WTC11 (cell line): Measurements from ENCODE around the gene CACNA2D1. TPM values are rescaled to one million over a fixed set of nuclear protein-coding genes. Genes with fewer than 3 reads are reported as not detected.

Experiments used
- ATAC-seq: fragments of 200-7000 bp; cut with Tn5 transposase; 2 replicates; pipeline ENCODE4 v1.10.0; 2021; ENCODE audit warnings: mild to moderate bottlenecking, moderate library complexity
- CTCF ChIA-PET: fragments of 300-600 bp; sonication (Branson Sonifier 250); formaldehyde crosslinking; loops from one replicate; lab custom pipeline; 2021; ENCODE audit warnings: antibody characterized with exemption; lab: Charles Lee
- POLR2A ChIA-PET: fragments of 350-600 bp; sonication (Branson Sonifier 250); formaldehyde crosslinking; loops from one replicate; lab custom pipeline; 2021; ENCODE audit warnings: antibody characterized with exemption; lab: Charles Lee
- DNase-seq: peaks from one replicate; pipeline ENCODE4 v3.0.0; 2021; ENCODE audit warnings: low spot score
- H3K27ac Mint-ChIP-seq: 2 replicates; pipeline ENCODE4 v1.8.0; 2021; ENCODE audit warnings: mixed read lengths
- H3K27me3 Mint-ChIP-seq: 2 replicates; pipeline ENCODE4 v1.8.0; 2021; ENCODE audit warnings: low read depth, mild to moderate bottlenecking, moderate library complexity, mixed read lengths
- H3K36me3 Mint-ChIP-seq: 2 replicates; pipeline ENCODE4 v1.8.0; 2021; ENCODE audit warnings: mixed read lengths
- H3K4me1 Mint-ChIP-seq: 2 replicates; pipeline ENCODE4 v1.8.0; 2022; ENCODE audit warnings: mixed read lengths
- H3K4me3 Mint-ChIP-seq: 2 replicates; pipeline ENCODE4 v1.8.0; 2021; ENCODE audit warnings: mild to moderate bottlenecking, moderate library complexity, mixed read lengths
- H3K9me3 Mint-ChIP-seq: 2 replicates; pipeline ENCODE4 v1.8.0; 2021; ENCODE audit warnings: mixed read lengths
- KAT7 ChIP-seq: sonication (generic); formaldehyde crosslinking; IDR thresholded peaks from 2 replicates; pipeline ENCODE4 v1.8.1; 2023; ENCODE audit warnings: missing genetic modification reagents, mild to moderate bottlenecking, borderline replicate concordance
- NR1H2 ChIP-seq: sonication (generic); formaldehyde crosslinking; IDR thresholded peaks from 2 replicates; pipeline ENCODE4 v1.9.0; 2021; ENCODE audit warnings: mild to moderate bottlenecking, moderate library complexity, missing genetic modification reagents
- OVOL2 ChIP-seq: fragments of 250-450 bp; sonication (Bioruptor Pico); IDR thresholded peaks from 2 replicates; pipeline ENCODE4 v1.9.0; 2021; ENCODE audit warnings: mild to moderate bottlenecking, borderline replicate concordance
- RELA ChIP-seq: sonication (generic); formaldehyde crosslinking; IDR thresholded peaks from 2 replicates; pipeline ENCODE4 v1.8.1; 2022; ENCODE audit warnings: missing genetic modification reagents, mild to moderate bottlenecking, borderline replicate concordance
- SOX15 ChIP-seq: fragments of 250-450 bp; sonication (Bioruptor Pico); IDR thresholded peaks from 2 replicates; pipeline ENCODE4 v1.9.0; 2021; ENCODE audit warnings: mild to moderate bottlenecking
- TEAD4 ChIP-seq: sonication (generic); formaldehyde crosslinking; IDR thresholded peaks from 2 replicates; pipeline ENCODE4 v1.8.0; 2022; ENCODE audit warnings: mild to moderate bottlenecking, missing genetic modification reagents
- TP53 ChIP-seq: sonication (generic); formaldehyde crosslinking; IDR thresholded peaks from 2 replicates; pipeline ENCODE4 v1.8.1; 2023; ENCODE audit warnings: mild to moderate bottlenecking, missing genetic modification reagents
- ZNF263 ChIP-seq: sonication (generic); formaldehyde crosslinking; IDR thresholded peaks from 2 replicates; pipeline ENCODE4 v1.8.1; 2022; ENCODE audit warnings: low read depth, mild to moderate bottlenecking, moderate library complexity, missing genetic modification reagents
- total RNA-seq: library from RNA; stranded (reverse); gene quantifications from 3 replicates; pipeline ENCODE4 v1.2.3, GENCODE V29; 2021
- TF ChIP-seq, protein P1 (sequence below): sonication (generic); formaldehyde crosslinking; IDR thresholded peaks from 2 replicates; pipeline ENCODE4 v1.8.1; 2023; ENCODE audit warnings: mild to moderate bottlenecking, missing genetic modification reagents, moderate library complexity
- TF ChIP-seq, protein P2 (sequence below): sonication (generic); formaldehyde crosslinking; IDR thresholded peaks from 2 replicates; pipeline ENCODE4 v1.8.0; 2023; ENCODE audit warnings: mild to moderate bottlenecking, missing genetic modification reagents
- TF ChIP-seq, protein P3 (sequence below): sonication (generic); formaldehyde crosslinking; IDR thresholded peaks from 2 replicates; pipeline ENCODE4 v1.8.1; 2022; ENCODE audit warnings: low read depth, mild to moderate bottlenecking, moderate library complexity, missing genetic modification reagents, borderline replicate concordance
- TF ChIP-seq, protein P4 (sequence below): sonication (generic); formaldehyde crosslinking; IDR thresholded peaks from 2 replicates; pipeline ENCODE4 v1.8.1; 2023; ENCODE audit warnings: mild to moderate bottlenecking, missing genetic modification reagents, moderate library complexity
- TF ChIP-seq, protein P5 (sequence below): sonication (generic); formaldehyde crosslinking; IDR thresholded peaks from 2 replicates; pipeline ENCODE4 v1.8.1; 2022; ENCODE audit warnings: missing genetic modification reagents, borderline replicate concordance
- TF ChIP-seq, protein P6 (sequence below): sonication (generic); formaldehyde crosslinking; IDR thresholded peaks from 2 replicates; pipeline ENCODE4 v1.8.1; 2022; ENCODE audit warnings: low read depth, missing genetic modification reagents, borderline replicate concordance
- TF ChIP-seq, protein P7 (sequence below): sonication (generic); formaldehyde crosslinking; IDR thresholded peaks from 2 replicates; pipeline ENCODE4 v1.8.1; 2023; ENCODE audit warnings: mild to moderate bottlenecking, moderate library complexity, missing genetic modification reagents
- TF ChIP-seq, protein P8 (sequence below): fragments of 200-600 bp; IDR thresholded peaks from 2 replicates; pipeline ENCODE4 v1.8.0; 2022; ENCODE audit warnings: antibody characterized with exemption
- TF ChIP-seq, protein P9 (sequence below): fragments of 250-450 bp; sonication (Bioruptor Pico); IDR thresholded peaks from 2 replicates; pipeline ENCODE4 v1.9.0; 2021; ENCODE audit warnings: mild to moderate bottlenecking
- TF ChIP-seq, protein P10 (sequence below): sonication (generic); formaldehyde crosslinking; IDR thresholded peaks from 2 replicates; pipeline ENCODE4 v1.8.0; 2022; ENCODE audit warnings: mild to moderate bottlenecking, missing genetic modification reagents

The CACNA2D1 gene
- total RNA-seq, 1 experiment from 2014 or later, result 33.3 TPM

DNA sequence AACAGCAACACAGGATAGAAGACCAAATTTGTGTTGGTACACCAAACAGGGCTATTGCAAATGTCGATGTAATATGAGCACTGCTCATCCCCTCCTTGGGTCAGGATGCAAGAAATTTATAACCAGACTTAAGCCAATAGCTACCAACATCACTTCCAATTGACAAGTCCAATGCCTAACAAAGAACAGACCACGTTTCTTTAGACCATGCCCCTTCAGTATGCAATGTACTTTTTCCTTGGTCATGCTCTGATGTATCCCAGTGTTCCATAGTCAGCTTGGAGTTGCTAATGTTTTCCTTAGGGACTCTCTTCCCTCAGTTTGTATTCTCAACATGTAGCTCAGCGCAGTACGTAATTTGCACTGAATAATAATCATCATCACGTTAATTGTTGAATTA is 7.8 kb downstream of the CACNA2D1 start:
- no peak for DNase-seq
- Mint-ChIP-seq H3K4me1 (peaks cover 23% of the 10 kb centered on the region), H3K27me3 (no peaks in the 10 kb centered on the region), H3K4me3 (no peak overlapping the region), H3K27ac (no peak overlapping the region), H3K9me3 (no peaks in the 10 kb centered on the region), H3K36me3 (no peaks in the 10 kb centered on the region)
- no peak for ATAC-seq
- POLR2A ChIA-PET, result no interaction called here
- CTCF ChIA-PET, result no interaction called here
- TF ChIP-seq, protein P1, sequence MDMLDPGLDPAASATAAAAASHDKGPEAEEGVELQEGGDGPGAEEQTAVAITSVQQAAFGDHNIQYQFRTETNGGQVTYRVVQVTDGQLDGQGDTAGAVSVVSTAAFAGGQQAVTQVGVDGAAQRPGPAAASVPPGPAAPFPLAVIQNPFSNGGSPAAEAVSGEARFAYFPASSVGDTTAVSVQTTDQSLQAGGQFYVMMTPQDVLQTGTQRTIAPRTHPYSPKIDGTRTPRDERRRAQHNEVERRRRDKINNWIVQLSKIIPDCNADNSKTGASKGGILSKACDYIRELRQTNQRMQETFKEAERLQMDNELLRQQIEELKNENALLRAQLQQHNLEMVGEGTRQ, result no peak
- TF ChIP-seq RELA (CRISPR knock-in tag) (no peak), TEAD4 (CRISPR knock-in tag) (no peak), TP53 (CRISPR knock-in tag) (no peak), KAT7 (no peak), SOX15 (CRISPR knock-in tag) (no peak), ZNF263 (CRISPR knock-in tag) (no peak), OVOL2 (no peak), NR1H2 (CRISPR knock-in tag) (no peak)
- TF ChIP-seq, protein P2, sequence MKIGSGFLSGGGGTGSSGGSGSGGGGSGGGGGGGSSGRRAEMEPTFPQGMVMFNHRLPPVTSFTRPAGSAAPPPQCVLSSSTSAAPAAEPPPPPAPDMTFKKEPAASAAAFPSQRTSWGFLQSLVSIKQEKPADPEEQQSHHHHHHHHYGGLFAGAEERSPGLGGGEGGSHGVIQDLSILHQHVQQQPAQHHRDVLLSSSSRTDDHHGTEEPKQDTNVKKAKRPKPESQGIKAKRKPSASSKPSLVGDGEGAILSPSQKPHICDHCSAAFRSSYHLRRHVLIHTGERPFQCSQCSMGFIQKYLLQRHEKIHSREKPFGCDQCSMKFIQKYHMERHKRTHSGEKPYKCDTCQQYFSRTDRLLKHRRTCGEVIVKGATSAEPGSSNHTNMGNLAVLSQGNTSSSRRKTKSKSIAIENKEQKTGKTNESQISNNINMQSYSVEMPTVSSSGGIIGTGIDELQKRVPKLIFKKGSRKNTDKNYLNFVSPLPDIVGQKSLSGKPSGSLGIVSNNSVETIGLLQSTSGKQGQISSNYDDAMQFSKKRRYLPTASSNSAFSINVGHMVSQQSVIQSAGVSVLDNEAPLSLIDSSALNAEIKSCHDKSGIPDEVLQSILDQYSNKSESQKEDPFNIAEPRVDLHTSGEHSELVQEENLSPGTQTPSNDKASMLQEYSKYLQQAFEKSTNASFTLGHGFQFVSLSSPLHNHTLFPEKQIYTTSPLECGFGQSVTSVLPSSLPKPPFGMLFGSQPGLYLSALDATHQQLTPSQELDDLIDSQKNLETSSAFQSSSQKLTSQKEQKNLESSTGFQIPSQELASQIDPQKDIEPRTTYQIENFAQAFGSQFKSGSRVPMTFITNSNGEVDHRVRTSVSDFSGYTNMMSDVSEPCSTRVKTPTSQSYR (CRISPR knock-in tag), result no peak
- TF ChIP-seq, protein P3, sequence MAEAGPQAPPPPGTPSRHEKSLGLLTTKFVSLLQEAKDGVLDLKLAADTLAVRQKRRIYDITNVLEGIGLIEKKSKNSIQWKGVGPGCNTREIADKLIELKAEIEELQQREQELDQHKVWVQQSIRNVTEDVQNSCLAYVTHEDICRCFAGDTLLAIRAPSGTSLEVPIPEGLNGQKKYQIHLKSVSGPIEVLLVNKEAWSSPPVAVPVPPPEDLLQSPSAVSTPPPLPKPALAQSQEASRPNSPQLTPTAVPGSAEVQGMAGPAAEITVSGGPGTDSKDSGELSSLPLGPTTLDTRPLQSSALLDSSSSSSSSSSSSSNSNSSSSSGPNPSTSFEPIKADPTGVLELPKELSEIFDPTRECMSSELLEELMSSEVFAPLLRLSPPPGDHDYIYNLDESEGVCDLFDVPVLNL (CRISPR knock-in tag), result no peak
- TF ChIP-seq, protein P4, sequence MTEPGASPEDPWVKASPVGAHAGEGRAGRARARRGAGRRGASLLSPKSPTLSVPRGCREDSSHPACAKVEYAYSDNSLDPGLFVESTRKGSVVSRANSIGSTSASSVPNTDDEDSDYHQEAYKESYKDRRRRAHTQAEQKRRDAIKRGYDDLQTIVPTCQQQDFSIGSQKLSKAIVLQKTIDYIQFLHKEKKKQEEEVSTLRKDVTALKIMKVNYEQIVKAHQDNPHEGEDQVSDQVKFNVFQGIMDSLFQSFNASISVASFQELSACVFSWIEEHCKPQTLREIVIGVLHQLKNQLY, result no peak
- TF ChIP-seq, protein P5, sequence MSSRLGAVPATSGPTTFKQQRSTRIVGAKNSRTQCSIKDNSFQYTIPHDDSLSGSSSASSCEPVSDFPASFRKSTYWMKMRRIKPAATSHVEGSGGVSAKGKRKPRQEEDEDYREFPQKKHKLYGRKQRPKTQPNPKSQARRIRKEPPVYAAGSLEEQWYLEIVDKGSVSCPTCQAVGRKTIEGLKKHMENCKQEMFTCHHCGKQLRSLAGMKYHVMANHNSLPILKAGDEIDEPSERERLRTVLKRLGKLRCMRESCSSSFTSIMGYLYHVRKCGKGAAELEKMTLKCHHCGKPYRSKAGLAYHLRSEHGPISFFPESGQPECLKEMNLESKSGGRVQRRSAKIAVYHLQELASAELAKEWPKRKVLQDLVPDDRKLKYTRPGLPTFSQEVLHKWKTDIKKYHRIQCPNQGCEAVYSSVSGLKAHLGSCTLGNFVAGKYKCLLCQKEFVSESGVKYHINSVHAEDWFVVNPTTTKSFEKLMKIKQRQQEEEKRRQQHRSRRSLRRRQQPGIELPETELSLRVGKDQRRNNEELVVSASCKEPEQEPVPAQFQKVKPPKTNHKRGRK (CRISPR knock-in tag), result no peak
- TF ChIP-seq, protein P6, sequence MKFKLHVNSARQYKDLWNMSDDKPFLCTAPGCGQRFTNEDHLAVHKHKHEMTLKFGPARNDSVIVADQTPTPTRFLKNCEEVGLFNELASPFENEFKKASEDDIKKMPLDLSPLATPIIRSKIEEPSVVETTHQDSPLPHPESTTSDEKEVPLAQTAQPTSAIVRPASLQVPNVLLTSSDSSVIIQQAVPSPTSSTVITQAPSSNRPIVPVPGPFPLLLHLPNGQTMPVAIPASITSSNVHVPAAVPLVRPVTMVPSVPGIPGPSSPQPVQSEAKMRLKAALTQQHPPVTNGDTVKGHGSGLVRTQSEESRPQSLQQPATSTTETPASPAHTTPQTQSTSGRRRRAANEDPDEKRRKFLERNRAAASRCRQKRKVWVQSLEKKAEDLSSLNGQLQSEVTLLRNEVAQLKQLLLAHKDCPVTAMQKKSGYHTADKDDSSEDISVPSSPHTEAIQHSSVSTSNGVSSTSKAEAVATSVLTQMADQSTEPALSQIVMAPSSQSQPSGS, result no peak
- TF ChIP-seq, protein P7, sequence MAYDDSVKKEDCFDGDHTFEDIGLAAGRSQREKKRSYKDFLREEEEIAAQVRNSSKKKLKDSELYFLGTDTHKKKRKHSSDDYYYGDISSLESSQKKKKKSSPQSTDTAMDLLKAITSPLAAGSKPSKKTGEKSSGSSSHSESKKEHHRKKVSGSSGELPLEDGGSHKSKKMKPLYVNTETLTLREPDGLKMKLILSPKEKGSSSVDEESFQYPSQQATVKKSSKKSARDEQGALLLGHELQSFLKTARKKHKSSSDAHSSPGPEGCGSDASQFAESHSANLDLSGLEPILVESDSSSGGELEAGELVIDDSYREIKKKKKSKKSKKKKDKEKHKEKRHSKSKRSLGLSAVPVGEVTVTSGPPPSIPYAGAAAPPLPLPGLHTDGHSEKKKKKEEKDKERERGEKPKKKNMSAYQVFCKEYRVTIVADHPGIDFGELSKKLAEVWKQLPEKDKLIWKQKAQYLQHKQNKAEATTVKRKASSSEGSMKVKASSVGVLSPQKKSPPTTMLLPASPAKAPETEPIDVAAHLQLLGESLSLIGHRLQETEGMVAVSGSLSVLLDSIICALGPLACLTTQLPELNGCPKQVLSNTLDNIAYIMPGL (CRISPR knock-in tag), result no peak
- TF ChIP-seq, protein P8, sequence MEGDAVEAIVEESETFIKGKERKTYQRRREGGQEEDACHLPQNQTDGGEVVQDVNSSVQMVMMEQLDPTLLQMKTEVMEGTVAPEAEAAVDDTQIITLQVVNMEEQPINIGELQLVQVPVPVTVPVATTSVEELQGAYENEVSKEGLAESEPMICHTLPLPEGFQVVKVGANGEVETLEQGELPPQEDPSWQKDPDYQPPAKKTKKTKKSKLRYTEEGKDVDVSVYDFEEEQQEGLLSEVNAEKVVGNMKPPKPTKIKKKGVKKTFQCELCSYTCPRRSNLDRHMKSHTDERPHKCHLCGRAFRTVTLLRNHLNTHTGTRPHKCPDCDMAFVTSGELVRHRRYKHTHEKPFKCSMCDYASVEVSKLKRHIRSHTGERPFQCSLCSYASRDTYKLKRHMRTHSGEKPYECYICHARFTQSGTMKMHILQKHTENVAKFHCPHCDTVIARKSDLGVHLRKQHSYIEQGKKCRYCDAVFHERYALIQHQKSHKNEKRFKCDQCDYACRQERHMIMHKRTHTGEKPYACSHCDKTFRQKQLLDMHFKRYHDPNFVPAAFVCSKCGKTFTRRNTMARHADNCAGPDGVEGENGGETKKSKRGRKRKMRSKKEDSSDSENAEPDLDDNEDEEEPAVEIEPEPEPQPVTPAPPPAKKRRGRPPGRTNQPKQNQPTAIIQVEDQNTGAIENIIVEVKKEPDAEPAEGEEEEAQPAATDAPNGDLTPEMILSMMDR, result no peak
- TF ChIP-seq, protein P9, sequence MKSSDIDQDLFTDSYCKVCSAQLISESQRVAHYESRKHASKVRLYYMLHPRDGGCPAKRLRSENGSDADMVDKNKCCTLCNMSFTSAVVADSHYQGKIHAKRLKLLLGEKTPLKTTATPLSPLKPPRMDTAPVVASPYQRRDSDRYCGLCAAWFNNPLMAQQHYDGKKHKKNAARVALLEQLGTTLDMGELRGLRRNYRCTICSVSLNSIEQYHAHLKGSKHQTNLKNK (CRISPR knock-in tag), result no peak
- TF ChIP-seq, protein P10, sequence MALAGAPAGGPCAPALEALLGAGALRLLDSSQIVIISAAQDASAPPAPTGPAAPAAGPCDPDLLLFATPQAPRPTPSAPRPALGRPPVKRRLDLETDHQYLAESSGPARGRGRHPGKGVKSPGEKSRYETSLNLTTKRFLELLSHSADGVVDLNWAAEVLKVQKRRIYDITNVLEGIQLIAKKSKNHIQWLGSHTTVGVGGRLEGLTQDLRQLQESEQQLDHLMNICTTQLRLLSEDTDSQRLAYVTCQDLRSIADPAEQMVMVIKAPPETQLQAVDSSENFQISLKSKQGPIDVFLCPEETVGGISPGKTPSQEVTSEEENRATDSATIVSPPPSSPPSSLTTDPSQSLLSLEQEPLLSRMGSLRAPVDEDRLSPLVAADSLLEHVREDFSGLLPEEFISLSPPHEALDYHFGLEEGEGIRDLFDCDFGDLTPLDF (CRISPR knock-in tag), result no peak
